Measurements from ENCODE around the gene SSBP1.
"Not testable (repeated sequence)": the region's sequence is repeated elsewhere in the genome, so short reads cannot be mapped to it uniquely, and the experiment has no call there.

SSBP1 gene

GRCh38 chr7:141710301-141710700 lies 27.9 kb upstream of the SSBP1 start:
- DNase-seq = no peak

GRCh38 chr7:141712603-141713255 lies 25.4 kb upstream of the SSBP1 start:
- no peak for DNase-seq

GRCh38 chr7:141713890-141714289 lies 24.3 kb upstream of the SSBP1 start:
- DNase-seq = no peak

GRCh38 chr7:141714571-141714970 lies 23.6 kb upstream of the SSBP1 start:
- DNase-seq = no peak

GRCh38 chr7:141715018-141715417 lies 23.1 kb upstream of the SSBP1 start:
- DNase-seq = no peak

- no peak for DNase-seq
These were observed 22.1 kb upstream of the SSBP1 start for GRCh38 chr7:141715794-141716689.

- DNase-seq = no peak
These were observed 20.7 kb upstream of the SSBP1 start for GRCh38 chr7:141717450-141717849.

- DNase-seq = no peak
These were observed 15.6 kb upstream of the SSBP1 start for GRCh38 chr7:141722529-141722928.

GRCh38 chr7:141729020-141729419 lies 9.1 kb upstream of the SSBP1 start:
- no peak for DNase-seq

GRCh38 chr7:141731476-141732149 lies 6.5 kb upstream of the SSBP1 start:
- no peak for DNase-seq

- DNase-seq = no peak
These were observed 881 bp upstream of the SSBP1 start for GRCh38 chr7:141737118-141737835.

- no peak for DNase-seq
These were observed 445 bp downstream of the SSBP1 start for GRCh38 chr7:141738592-141739013.

- no peak for DNase-seq
These were observed 1.1 kb downstream of the SSBP1 start for GRCh38 chr7:141739250-141739649.

- DNase-seq = no peak
These were observed 4.1 kb downstream of the SSBP1 start for GRCh38 chr7:141742229-141742628.

- DNase-seq = no peak
These were observed 6.0 kb downstream of the SSBP1 start for GRCh38 chr7:141744131-141744530.

- no peak for DNase-seq
These were observed 10.2 kb downstream of the SSBP1 start for GRCh38 chr7:141748396-141748795.

GRCh38 chr7:141751904-141752303 lies 13.7 kb downstream of the SSBP1 start:
- not testable (repeated sequence) for DNase-seq

GRCh38 chr7:141752634-141753033 lies 14.5 kb downstream of the SSBP1 start:
- DNase-seq = no peak

- no peak for DNase-seq
These were observed 16.8 kb downstream of the SSBP1 start for GRCh38 chr7:141754939-141755338.

GRCh38 chr7:141763797-141764196 lies 25.6 kb downstream of the SSBP1 start, which contains the start of gene TAS2R3:
Gene TAS2R3 (plus strand): TSS chr7:141764097. CDS start chr7:141764159, 62 bp downstream.
- no peak for DNase-seq

GRCh38 chr7:141770083-141770583 lies 32.0 kb downstream of the SSBP1 start:
- not testable (repeated sequence) for DNase-seq

- no peak for DNase-seq
These were observed 38.2 kb downstream of the SSBP1 start, which contains the start of gene TAS2R4 for GRCh38 chr7:141776374-141776773. Gene TAS2R4 (plus strand): TSS chr7:141776674. CDS start chr7:141778489, 1,815 bp downstream.

Data from NCI-H446 treated with DMSO at 0.1 percent for 48 hours (cell line).